ENCODE measurements around the gene GSTM4. TPM values are rescaled to one million over a fixed set of nuclear protein-coding genes. Genes with fewer than 3 reads are reported as not detected.
A peak's percentile ranks its signal among the peaks of the same experiment; 100 is the strongest.
"Not testable (repeated sequence)": the region's sequence is repeated elsewhere in the genome, so short reads cannot be mapped to it uniquely, and the experiment has no call there.

The GSTM4 gene
- total RNA-seq, 2 donors from 2014 or later: 8.4 to 25.1 TPM

DNA sequence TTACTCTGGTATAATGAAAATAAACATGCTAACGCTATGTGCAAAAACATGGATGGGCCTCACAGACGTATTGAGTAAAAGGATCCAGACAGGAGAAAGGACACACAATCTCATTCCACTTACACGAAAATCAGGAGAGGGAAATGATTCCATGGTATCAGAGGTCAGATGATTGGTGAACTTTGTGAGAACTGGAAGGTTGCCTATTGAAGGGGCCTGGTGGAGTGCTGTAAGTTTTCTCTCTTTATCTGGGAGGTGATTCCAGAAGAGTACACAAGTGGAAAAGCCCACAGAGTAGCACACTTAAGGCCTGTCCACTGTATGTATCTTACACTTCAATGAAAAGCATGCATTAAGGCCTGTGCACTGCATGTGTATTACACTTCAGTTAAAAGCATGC is 21.6 kb downstream of the GSTM4 start:
- no peak overlapping the region for H3K27ac Mint-ChIP-seq
- no peak for DNase-seq (ENCODE audit: low spot score)

DNA sequence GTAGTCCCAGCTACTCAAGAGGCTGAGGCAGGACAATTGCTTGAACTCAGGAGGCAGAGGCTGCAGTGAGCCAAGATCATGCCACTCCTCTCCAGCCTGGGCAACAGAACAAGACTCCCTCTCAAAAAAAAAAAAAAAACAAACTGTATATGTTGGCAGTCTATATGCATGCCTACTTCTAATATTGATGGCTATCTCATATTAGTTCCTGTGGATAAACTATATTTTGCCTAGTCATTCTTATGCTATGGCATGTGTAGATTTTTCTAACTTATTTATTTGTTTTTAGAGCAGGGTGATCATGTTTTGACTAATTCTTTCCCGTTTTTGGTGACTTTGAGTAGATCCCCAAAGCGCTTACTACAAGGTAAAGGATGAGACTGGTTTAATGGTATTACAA is 22.7 kb downstream of the GSTM4 start:
- not testable (repeated sequence) for H3K4me3 Mint-ChIP-seq; DNase-seq (ENCODE audit: low spot score); H3K27me3 Mint-ChIP-seq; H3K27ac Mint-ChIP-seq; H3K36me3 Mint-ChIP-seq; H3K9me3 Mint-ChIP-seq; ATAC-seq; H3K4me1 Mint-ChIP-seq (ENCODE audit: low read depth in 2 of 2)

More for the DNA sequence above, 21.6 kb downstream of the GSTM4 start:
- H3K4me3 Mint-ChIP-seq: no peak overlapping the region
- no peaks in the 10 kb centered on the region for H3K36me3 Mint-ChIP-seq
- no peak for ATAC-seq
- no peaks in the 10 kb centered on the region for H3K9me3 Mint-ChIP-seq
- no peaks in the 10 kb centered on the region for H3K4me1 Mint-ChIP-seq (ENCODE audit: low read depth in 2 of 2)
- H3K27me3 Mint-ChIP-seq: no peaks in the 10 kb centered on the region

DNA sequence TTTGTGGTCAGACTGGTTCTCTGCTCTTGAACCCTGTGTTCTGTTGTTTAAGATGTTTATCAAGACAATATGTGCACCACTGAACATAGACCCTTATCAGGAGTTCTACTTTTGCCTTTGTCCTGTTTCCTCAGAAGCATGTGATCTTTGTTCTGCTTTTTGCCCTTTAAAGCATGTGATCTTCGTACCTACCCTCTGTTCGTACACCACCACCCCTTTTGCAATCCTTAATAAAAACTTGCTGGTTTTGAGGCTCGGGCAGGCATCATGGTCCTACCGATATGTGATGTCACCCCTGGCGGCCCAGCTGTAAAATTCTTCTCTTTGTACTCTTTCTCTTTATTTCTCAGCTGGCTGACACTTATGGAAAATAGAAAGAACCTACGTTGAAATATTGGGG is 28.9 kb downstream of the GSTM4 start:
- H3K9me3 Mint-ChIP-seq; H3K27me3 Mint-ChIP-seq; H3K4me3 Mint-ChIP-seq; H3K27ac Mint-ChIP-seq; DNase-seq (ENCODE audit: low spot score); H3K4me1 Mint-ChIP-seq (ENCODE audit: low read depth in 2 of 2); H3K36me3 Mint-ChIP-seq; ATAC-seq: not testable (repeated sequence)

DNA sequence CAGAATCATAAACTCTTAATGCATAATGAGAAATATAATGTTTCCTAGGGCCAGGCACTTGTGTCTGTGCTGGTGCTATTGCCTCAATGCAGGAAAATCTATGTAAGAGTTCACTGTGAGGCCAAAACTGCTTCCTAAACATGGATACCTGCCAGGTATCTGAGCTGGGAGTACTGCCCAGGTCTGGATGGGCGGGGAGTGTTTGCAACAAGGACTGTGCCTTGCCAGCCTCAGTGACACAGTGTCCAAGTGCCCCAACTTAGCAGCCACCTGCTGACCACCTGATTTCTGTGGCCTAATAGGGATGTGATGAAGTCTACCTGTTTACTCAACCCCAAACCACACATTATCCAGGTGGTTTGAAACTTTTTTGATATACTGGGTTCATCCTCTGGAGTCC is 29.5 kb downstream of the GSTM4 start:
- H3K36me3 Mint-ChIP-seq; H3K27ac Mint-ChIP-seq; DNase-seq (ENCODE audit: low spot score); H3K4me1 Mint-ChIP-seq (ENCODE audit: low read depth in 2 of 2); ATAC-seq; H3K9me3 Mint-ChIP-seq; H3K27me3 Mint-ChIP-seq; H3K4me3 Mint-ChIP-seq: not testable (repeated sequence)

DNA sequence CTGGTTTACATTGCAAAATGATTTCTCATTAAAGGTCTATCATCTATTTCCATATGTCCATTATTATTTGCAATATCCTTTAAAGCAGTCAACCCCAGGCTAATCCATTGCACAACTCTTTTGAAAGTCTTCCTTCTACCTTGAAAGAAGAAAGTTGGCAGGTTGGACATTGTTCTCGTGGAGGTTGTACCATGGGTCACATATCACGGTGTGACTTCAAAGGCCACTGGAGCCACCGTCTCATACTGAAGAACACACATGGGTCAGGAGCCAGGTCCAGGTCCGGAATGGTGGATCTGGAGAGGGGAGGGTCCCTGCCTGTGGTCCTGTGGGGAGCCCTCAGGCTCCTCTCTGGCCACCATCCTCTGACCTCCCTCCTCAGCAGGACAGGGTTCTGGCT is 30.0 kb downstream of the GSTM4 start:
- H3K4me3 Mint-ChIP-seq; H3K27me3 Mint-ChIP-seq; H3K4me1 Mint-ChIP-seq (ENCODE audit: low read depth in 2 of 2); H3K27ac Mint-ChIP-seq; DNase-seq (ENCODE audit: low spot score); H3K36me3 Mint-ChIP-seq; H3K9me3 Mint-ChIP-seq; ATAC-seq: not testable (repeated sequence)

DNA sequence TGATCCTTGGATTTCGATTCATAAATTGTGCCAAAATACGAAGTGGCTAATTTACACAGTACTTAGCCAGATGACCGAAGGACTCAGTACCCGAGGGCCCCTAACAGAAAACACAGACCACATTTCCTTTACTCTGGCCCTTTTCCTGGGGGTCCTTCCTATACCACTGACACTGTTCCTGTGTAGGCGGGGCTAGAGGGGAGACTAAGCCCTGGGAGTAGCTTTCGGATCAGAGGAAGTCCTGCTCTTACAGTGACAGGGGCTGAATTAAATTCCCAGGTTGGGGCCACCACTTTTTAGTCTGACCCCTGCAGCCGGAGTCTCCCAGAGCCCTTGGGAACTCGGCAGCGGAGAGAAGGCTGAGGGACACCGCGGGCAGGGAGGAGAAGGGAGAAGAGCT is 31.2 kb downstream of the GSTM4 start:
- H3K4me1 Mint-ChIP-seq (ENCODE audit: low read depth in 2 of 2); DNase-seq (ENCODE audit: low spot score); H3K36me3 Mint-ChIP-seq; H3K27me3 Mint-ChIP-seq; ATAC-seq; H3K9me3 Mint-ChIP-seq: not testable (repeated sequence)
- Mint-ChIP-seq H3K4me3 (peak overlapping the region; percentile 90), H3K27ac (peak overlapping the region in 1 of 2 donors; percentile 83)

DNA sequence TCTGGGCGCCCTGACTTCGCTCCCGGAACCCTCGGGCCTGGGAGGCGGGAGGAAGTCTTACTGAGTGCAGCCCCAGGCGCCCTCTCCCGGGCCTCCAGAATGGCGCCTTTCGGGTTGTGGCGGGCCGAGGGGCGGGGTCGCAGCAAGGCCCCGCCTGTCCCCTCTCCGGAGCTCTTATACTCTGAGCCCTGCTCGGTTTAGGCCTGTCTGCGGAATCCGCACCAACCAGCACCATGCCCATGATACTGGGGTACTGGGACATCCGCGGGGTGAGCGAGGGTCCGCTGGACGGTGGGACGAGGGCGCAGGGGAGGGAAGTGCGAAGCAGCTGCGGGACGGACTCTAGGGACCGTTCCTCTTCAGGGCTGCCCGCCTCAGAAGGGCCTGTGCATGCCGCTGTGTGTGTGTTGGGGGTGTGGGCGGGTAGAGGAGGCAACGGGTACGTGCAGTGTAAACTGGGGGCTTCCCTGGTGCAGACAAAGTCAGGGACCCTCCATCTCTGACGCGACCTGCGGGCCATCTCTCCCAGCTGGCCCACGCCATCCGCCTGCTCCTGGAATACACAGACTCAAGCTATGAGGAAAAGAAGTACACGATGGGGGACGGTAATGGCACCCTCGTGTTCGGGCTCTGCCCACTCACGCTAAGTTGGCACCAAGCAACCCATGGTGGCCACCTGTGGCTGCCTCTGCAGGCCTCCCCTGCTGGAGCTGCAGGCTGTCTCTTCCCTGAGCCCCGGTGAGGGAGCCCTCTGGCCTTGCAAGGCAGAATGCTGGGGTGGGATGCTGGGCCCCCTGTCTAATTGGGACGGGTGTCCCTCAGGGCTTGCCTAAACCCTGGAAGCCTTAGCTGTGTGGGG is 32.0 kb downstream of the GSTM4 start, which contains the start of gene GSTM1:
TSS of gene GSTM1 (plus strand) at position 177 of the 859 bp plus-strand sequence. CDS start at position 234, 57 bp downstream.
- ATAC-seq (peak in 1 of 2 donors; percentile 99), DNase-seq (ENCODE audit: low spot score) (no peak)
- Mint-ChIP-seq H3K27me3 (no peaks in the 10 kb centered on the region), H3K9me3 (no peaks in the 10 kb centered on the region), H3K4me1 (ENCODE audit: low read depth in 2 of 2) (peaks cover 0 to 7% of the 10 kb centered on the region in 2 donors), H3K36me3 (peaks cover 6% of the 10 kb centered on the region), H3K4me3 (peak within 1 kb of the TSS; percentile 90), H3K27ac (peak within 1 kb of the TSS in 1 of 2 donors; percentile 83)

DNA sequence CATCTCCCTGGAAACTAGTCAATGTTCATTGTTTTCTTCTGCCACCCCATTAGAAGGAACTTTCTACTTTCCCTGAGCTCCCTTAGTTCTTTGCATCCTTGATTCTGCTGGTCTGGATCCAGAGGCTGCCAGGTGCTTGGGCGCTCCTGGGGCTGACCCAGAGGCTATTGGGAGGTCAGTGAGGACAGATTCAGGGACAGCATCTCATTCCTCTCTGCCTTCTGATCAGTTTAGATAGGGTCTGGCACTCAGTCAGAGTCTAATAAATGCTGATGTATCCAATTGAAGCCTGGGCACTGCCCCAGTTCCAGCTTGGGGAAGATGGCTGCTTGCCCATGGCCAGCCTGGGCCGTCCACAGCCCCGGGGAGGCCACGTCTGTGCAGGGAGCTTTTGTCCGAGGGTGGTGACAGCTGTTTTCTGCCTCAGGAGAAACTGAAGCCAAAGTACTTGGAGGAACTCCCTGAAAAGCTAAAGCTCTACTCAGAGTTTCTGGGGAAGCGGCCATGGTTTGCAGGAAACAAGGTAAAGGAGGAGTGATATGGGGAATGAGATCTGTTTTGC is 34.0 kb downstream of the GSTM4 start:
- Mint-ChIP-seq H3K27me3 (no peaks in the 10 kb centered on the region), H3K4me3 (peak overlapping the region; percentile 70), H3K9me3 (no peaks in the 10 kb centered on the region), H3K36me3 (peaks cover 3% of the 10 kb centered on the region), H3K4me1 (ENCODE audit: low read depth in 2 of 2) (peaks cover 0 to 7% of the 10 kb centered on the region in 2 donors), H3K27ac (peak overlapping the region in 1 of 2 donors; percentile 15)
- ATAC-seq: no peak
- DNase-seq (ENCODE audit: low spot score): no peak

DNA sequence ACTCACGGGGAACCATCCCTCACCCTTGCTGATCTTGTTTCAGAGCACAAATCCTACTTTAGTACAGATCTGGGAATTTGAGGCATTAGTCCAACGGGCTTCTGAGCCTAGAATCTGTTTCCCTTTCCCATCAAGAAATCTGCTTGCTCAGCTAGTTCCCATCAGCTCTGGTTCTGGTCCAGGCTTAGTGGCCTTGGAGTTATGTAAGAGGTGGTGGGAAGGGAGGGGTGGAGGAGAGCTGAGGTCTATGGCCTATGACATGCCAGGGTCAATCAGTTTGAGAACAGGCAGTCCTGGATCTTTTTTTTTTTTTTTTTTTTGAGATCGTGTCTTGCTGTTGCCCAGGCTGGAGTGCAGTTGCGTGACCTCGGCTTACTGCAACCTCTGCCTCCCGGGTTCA is 35.9 kb downstream of the GSTM4 start:
- H3K36me3 Mint-ChIP-seq: no peaks in the 10 kb centered on the region
- peaks cover 0 to 7% of the 10 kb centered on the region in 2 donors for H3K4me1 Mint-ChIP-seq (ENCODE audit: low read depth in 2 of 2)
- H3K27ac Mint-ChIP-seq: no peak overlapping the region
- H3K9me3 Mint-ChIP-seq: no peaks in the 10 kb centered on the region
- DNase-seq (ENCODE audit: low spot score): no peak
- no peak overlapping the region for H3K4me3 Mint-ChIP-seq
- no peaks in the 10 kb centered on the region for H3K27me3 Mint-ChIP-seq
- no peak for ATAC-seq

DNA sequence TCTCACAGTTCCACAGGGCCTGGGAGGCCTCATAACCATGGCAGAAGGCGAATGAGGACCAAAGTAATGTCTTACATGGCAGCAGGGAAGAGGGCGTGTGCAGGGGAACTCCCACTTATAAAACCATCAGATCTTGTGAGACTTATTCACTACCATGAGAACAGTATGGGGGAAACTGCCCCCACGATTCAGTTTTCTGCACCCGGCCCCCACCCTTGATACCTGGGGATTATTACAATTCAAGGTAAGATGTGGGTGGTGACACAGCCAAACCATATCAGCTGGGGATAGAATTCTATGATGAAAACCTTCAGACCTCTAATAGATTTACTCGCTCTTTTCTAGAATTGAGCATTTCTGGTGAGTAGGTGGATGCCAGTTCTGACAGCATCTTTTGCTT is 38.5 kb downstream of the GSTM4 start:
- DNase-seq (ENCODE audit: low spot score); H3K27ac Mint-ChIP-seq; H3K27me3 Mint-ChIP-seq; H3K4me3 Mint-ChIP-seq; H3K36me3 Mint-ChIP-seq; H3K4me1 Mint-ChIP-seq (ENCODE audit: low read depth in 2 of 2); ATAC-seq; H3K9me3 Mint-ChIP-seq: not testable (repeated sequence)

DNA sequence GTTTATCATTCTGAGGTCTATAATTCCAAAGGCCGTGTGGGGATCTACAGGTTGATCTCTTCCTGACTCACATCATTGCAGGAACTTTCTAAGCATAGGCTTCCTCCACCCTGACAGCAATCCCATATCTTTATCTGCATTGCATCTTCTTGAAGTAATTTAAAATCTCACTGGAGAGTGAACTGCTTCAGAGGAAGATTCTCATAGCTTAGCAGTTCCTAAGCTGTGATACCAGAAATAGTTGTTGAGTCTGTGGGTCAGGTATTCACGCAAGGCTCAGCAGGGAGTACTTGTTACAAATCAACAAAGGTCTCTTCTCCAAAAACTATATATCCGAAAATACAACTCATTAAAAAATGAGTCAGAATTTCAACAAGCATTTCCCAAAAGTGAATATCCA is 39.2 kb downstream of the GSTM4 start:
- not testable (repeated sequence) for ATAC-seq; H3K27ac Mint-ChIP-seq; H3K36me3 Mint-ChIP-seq; H3K27me3 Mint-ChIP-seq; H3K9me3 Mint-ChIP-seq; DNase-seq (ENCODE audit: low spot score); H3K4me3 Mint-ChIP-seq; H3K4me1 Mint-ChIP-seq (ENCODE audit: low read depth in 2 of 2)

DNA sequence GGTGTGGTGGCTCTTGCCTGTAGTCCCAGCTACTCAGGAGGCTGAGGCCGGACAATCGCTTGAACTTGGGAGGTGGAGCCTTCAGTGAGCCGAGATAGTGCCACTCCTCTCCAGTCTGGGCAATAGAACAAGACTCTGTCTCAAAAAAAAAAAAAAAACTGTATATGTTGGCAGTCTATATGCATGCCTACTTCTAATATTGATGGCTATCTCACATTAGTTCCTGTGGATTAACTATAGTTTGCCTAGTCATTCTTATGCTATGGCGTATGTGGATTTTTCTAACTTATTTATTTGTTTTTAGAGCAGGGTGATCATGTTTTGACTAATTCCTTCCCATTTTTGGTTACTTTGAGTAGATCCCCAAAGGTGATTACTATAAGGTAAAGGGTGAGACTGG is 41.2 kb downstream of the GSTM4 start:
- H3K4me3 Mint-ChIP-seq: no peak overlapping the region
- H3K4me1 Mint-ChIP-seq (ENCODE audit: low read depth in 2 of 2): no peaks in the 10 kb centered on the region
- DNase-seq (ENCODE audit: low spot score) (no peak), ATAC-seq (no peak)
- H3K9me3 Mint-ChIP-seq: no peaks in the 10 kb centered on the region
- H3K27ac Mint-ChIP-seq: no peak overlapping the region
- H3K27me3 Mint-ChIP-seq: no peaks in the 10 kb centered on the region
- H3K36me3 Mint-ChIP-seq: no peaks in the 10 kb centered on the region

DNA sequence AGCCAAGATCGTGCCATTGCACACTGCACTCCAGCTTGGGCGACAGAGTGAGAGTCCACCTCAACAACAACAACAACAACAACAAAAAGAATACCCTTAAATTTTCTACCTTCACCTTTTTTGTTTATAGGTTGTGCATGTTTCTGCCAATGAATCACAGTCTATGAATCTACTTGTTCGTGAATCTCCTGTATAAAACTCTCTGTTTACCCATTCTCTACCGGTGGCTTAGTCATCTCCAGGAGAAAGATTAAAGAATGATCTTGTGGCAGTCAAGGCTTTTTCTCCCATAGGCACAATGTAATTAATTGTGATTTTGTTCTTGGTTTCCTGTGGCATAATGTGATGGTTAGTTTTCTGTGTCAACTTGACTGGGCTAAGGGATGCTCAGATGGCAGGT is 42.0 kb downstream of the GSTM4 start:
- not testable (repeated sequence) for H3K27ac Mint-ChIP-seq; H3K4me3 Mint-ChIP-seq; ATAC-seq; H3K9me3 Mint-ChIP-seq; H3K4me1 Mint-ChIP-seq (ENCODE audit: low read depth in 2 of 2); DNase-seq (ENCODE audit: low spot score); H3K36me3 Mint-ChIP-seq; H3K27me3 Mint-ChIP-seq

DNA sequence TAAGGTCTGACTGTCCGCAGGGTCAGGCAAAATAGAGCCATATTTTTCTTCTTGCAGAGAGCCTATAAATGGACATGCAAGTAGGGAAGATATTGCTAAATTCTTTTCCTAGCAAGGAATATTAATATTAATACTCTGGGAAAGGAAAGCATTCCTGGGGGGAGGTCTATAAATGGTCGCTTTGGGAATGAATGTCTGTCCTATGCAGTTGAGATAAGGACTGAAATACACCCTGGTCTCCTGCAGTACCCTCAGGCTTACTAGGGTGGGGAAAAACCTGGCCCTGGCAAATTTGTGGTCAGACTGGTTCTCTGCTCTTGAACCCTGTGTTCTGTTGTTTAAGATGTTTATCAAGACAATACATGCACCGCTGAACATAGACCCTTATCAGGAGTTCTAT is 47.0 kb downstream of the GSTM4 start:
- peaks cover 16% of the 10 kb centered on the region for H3K36me3 Mint-ChIP-seq
- H3K4me3 Mint-ChIP-seq; ATAC-seq; DNase-seq (ENCODE audit: low spot score); H3K27ac Mint-ChIP-seq; H3K4me1 Mint-ChIP-seq (ENCODE audit: low read depth in 2 of 2); H3K9me3 Mint-ChIP-seq: not testable (repeated sequence)
- H3K27me3 Mint-ChIP-seq: peaks cover 0 to 13% of the 10 kb centered on the region in 2 donors

Measured in natural killer cell treated with Interleukin-12 subunit alpha and Interleukin-12 subunit beta and Interleukin-15 and Interleukin-18, amount 100 ng/mL, for 72 hours (primary cell).